GM18502 (cell line): ENCODE measurements around the gene RNPEPL1.
"Not testable (repeated sequence)": the region's sequence is repeated elsewhere in the genome, so short reads cannot be mapped to it uniquely, and the experiment has no call there.

Experiments used
- ATAC-seq: cut with Tn5 transposase; IDR thresholded peaks from one replicate; pipeline ENCODE4 v1.9.1; 2021; ENCODE audit warnings: mild to moderate bottlenecking; ENCODE audit not compliant: unreplicated experiment, poor library complexity

Gene RNPEPL1

DNA sequence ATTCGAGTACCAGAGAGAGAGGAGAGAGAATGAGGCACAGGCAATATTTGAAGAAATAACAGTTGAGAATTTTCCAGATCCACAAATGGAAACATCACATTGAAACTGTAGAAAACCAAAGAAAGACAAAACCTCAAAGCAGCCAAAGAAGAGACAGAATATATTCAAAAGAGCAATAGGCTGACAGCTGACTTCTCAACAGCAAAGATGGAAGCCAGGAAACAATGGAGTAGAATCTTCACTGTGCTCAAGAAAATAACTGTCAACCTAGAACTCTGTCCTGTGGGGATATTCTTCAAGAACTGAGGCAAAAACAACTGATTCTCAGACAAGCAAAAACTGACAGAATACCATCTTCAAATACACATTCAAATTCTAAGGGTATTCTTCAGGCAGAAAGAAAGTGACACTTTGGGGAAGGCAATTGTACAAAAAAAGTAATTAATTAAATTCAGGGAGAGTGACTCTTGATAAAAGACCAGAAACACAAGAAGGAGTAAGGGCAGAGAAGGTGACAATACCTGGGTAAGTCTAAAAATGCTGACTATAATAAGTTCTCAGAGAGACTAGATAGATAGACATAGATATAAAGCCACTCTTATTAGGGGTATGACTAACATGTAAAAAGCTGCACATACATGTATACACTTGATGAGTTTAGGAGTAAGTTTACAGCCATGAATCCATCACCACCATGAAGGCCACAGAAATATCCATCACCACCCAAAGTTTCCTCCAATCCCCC, 36.1 kb upstream of the RNPEPL1 start:
- no peak for ATAC-seq

DNA sequence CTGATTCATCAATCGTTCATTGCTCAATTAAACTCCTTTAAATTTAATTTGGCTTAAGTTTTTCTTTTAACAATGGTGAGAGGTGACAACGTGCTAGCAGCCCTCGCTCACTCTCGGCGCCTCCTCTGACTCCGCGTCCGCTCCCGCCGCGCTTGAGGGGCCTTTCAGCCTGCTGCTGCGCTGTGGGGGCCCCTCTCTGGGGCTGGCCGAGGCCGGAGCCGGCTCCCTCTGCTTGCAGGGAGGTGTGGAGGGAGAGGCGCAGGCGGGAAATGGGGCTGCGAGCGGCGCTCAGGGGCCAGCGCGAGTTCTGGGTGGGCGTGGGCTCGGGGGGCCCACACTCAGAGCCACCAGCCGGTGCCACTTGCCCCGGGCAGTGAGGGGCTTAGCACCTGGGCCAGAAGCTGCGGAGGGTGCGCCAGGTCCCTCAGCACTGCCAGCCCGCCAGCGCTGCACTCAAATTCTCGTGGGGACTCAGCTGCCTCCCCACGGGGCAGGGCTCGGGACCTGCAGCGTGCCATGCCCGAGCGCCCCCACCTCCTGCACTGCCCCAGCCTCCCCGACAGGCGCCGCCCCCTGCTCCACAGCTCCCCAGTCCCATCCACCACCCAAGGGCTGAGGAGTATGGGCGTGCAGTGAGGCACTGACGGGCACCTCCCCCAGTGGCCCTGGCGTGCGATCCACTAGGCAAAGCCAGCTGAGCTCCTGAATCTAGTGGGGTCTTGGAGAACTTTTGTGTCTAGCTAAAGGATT, 30.1 kb upstream of the RNPEPL1 start:
- ATAC-seq: no peak

DNA sequence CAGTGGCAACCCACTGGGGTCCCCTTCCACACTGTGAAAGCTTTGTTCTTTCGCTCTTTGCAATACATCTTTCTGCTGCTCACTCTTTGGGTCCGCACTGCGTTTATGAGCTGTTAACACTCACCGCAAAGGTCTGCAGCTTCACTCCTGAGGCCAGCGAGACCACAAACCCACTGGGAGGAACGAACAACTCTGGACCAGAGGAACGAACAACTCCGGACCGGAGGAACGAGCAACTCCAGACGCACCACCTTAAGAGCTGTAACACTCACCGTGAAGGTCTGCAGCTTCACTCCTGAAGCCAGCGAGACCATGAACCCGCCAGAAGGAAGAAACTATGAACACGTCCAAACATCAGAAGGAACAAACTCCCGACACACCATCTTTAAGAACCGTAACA, 29.2 kb upstream of the RNPEPL1 start:
- ATAC-seq: not testable (repeated sequence)

DNA sequence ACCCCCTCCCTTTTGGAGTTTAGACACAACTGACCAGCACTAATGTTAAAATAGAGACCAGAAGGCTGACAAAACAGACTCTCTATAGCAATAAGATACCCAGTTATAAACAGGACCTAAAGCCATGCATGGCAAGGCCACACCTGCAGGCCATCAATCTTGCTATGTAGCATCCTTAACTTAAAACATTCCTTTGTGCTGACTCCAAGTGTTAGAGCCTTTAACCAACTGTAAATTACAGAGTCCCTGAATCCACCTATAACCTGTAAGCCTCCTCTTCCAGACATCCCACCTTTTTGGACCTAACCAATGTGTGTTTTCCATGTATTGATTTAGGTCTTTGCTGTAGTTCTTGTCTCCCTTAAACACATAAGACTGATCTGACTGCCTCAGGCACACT, 28.4 kb upstream of the RNPEPL1 start:
- ATAC-seq: no peak

DNA sequence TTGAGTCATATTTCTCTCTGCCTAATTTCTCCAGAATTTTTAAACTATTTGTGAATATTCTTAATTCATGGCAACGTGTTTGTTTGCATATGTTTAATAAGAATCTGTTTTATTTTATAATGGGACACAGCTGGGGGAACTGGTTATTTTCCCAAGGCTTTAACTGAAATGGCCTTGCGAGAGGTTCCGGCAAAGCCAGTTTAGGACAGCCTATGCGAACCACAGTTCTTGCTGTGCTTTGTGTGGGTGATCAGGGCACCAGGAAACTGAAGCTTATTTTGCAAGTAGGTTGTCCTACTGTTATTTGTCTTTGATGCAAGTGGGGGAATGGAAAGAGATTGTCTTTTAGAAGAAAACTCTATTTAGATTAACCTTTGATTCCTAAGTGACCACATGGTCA, 17.0 kb upstream of the RNPEPL1 start:
- ATAC-seq: no peak

DNA sequence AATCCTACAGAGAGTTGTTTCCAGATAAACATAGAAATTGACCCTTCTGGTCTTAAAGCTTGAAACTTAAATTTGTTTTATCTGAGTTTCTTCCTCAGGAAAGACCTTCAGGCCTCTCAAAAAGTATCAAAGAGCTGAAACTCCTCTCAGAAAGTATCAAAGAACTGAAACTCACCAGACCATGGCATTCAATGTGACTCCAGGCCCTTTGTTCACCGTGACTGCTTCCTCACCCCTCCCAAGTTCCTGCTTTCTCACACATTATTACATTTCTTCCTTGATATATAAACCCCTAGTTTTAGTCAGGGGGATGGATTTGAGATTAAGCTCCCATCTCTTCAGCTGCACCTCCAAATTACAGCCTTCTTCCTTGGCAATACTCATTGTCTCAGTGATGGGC, 16.5 kb upstream of the RNPEPL1 start:
- no peak for ATAC-seq

DNA sequence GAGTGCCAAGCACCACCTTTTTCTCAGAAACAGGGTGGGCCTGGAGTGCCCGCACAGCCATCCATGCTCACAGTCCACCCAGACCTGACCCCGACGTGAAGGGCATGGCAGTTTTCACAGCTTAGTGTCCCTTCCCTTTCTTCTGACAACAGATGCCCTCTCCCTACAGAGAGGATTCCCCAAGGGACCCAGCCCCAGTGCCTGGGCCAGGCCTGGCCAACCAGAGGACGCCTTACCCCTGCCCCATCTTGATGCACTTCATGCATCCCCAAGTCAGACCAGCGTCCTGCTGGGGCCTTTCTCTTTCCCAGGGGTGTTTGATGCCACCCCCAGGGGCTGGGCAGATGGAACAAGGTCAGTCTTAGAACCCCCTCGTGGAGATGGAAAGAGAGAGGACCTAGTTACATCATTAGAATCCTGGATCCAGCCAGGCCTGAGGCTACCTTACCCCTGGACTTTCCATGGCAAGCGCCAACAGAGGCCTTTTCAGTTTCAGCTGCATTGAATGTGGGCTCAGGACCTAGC, 14.3 kb upstream of the RNPEPL1 start:
- ATAC-seq: no peak

DNA sequence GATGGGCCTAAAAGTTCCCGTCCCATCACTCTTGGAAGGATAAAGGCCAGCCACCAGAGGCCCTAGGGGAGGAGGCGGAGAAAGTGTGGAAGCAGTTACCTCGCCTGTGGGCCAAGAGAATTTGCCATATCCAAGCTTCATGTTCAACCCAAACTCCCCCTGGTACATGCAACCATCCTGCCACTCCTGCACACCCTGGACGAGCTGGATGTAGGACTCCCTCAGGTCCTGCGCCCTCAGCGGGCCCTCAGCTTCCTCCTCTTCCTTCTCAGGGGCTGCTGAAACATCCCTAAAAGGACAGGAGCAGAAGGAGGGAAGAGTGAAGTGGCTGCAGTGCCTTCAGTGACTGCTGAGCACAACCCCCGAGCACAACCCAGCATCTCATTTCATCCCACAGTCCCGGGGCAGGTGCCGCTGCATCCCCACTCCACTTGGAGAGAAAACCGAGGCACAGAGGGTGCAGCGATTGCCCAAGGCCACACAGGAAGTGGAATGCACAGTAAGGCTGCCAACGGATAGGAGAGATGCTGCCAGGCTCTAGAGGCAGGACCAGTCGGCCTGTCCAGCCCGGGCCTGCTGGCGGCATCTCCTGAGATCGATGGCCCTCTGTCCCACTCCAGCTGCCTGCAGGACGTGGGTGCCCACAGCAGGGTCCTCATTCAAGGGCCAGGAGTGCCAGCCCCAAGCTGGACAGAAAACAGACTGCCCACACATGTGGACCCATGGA, 13.4 kb upstream of the RNPEPL1 start:
- no peak for ATAC-seq

DNA sequence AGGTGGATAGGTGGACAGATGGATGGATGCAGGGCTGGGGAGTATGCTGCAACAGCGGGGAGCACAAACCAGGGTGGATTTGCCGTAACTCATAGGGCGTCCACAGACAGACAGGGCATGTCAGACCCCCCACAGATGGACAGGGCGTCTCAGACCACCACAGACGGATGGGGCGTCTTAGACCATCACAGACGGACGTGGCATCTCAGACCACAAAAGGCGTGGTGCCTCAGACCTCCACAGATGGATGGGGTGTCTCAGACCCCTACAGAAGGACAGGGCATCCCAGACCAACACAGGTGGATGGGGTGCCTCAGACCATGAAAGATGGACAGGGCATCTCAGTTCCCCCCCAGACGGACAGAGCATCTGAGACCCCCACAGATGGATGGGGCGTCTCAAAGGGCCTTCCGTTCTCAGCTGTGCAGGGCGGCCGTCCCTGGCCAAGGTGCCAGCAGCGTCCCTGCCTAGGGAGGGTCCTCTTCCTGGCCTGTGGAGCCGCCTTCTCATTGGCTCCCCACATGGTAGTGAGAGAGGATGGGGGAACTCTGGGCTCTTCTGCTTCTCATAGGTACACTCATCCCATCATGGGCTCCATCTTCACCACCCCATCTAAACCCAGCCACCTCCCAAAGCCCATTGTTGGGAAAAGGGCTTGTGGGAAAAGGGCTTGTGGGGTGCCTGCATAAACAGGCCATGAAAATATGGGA, 12.6 kb upstream of the RNPEPL1 start:
- ATAC-seq: no peak

DNA sequence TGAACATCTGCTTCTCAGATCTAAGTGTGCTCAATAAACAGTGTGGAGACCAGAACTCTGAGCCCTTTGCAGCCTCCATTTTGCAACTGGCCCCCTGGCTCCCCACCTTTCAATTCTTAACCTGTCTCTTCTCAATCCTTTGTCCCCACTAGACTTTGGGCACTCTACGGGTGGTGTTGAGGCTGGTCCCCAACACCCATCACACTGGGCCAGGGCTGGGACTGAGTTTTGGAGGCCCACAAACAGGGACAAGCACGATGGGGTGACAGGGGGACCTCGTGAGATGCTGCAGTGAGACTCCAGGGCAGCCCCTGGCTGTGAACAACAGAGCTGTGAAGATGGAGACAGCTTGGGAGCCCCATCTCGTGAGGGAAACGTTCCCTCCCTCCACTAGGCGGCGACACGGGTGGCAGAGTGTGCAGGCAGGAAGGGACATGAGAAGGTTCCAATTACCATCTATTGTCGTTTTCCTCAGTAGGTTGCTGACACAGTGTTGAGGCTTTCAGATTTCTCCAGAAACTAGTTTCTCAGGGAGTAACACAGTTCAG, 11.7 kb upstream of the RNPEPL1 start:
- no peak for ATAC-seq

DNA sequence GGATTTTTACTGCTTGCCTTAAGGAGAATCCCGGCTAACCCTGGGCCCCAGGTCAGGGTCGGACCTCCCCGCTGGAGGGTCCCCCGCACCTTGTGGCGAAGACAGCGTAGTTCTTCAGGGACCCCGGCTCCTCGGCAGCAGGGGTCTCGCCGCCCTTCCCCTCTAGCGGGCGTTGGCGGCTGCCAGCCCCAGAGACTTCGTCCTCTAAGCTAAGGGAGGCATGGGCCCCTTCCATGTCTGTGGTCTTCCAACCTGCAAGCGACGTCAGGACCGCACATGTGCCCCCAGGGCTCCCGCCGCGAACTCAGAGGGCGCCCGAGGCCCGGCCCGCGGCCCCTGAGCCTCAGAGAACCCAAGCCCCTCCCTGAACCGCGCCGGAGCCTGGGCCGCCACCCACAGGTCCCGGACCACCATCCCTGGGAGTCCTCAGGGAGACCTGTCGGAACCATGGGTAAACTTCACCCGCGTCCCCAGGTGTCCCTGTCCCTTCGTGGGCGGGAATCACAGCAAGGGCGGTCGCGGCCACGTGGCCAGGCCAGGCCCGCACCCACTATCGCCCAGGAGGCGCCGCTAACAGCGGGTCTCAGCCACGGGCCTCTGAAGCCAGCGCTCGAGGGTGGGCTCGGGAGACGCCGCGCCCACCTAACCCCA, 11.1 kb upstream of the RNPEPL1 start:
- no peak for ATAC-seq

DNA sequence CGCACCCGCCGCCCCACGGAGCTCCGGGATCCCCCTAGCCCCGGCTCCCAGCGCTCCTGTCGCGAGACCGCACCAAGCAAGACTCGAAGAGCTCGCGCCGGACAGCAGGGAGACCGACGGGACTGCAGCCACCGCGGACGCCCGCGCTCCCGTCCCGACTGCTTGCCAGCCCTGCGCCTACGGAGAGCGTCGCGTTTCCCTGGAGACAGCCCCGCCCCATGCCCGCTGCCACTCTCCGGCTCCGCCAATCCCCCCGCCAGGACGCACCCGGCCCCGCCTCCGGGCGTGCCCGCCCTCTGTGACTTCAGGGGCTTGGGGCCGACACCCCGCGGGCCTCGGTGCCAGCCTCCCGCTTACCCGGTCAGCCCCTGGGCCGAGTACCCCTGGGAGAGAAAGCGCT, 10.5 kb upstream of the RNPEPL1 start, which contains the start of gene ANKMY1:
Gene ANKMY1, minus strand, starts transcription at position 181 of the 400 bp plus-strand sequence. CDS start 653 bp downstream, outside the sequence.
- ATAC-seq: no peak

DNA sequence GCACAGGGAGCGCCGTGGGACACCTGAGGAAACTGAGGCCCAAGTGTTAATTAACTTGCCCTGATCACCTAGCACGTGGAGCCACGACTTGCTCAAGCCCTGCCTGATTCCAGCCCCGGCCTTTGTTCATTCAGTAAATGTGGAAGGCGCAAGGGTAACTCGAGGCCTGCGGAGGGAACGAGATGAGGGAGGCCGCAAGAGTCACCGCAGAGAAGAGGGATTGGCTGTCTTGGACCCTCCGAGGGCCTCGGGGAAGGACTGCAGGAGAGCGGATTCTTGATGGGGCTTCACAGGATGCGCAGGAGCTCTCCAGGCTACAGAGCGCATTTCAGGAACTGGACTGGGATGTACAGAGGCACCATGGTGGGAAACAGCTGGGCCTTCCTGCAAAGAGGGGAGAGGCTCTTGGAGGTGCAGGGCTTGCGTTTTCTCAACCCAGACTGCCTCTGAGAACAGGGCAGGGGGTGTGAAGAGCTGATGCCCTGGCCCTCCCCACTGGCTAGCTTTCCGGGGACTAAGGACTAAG, 10.0 kb upstream of the RNPEPL1 start:
- no peak for ATAC-seq

DNA sequence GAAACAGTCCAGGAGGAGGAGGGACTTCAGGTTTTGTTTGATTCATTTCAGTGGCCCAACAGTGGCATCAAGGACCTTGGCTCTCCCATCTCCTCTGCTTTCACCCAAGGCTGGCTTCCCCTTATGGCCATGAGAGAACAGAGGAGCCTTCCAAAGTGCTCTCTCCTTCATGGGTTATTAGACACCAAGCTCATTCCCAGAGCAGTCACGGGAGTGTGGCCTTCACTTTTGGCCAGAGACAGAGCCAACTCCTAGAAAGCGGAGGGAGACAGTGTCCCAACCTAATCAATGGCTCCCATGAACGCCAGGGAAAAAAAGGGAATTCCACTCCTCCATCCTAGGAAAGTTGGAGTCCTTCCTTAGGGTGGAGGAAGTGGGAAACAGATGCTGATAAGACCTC, 9.0 kb upstream of the RNPEPL1 start:
- no peak for ATAC-seq

DNA sequence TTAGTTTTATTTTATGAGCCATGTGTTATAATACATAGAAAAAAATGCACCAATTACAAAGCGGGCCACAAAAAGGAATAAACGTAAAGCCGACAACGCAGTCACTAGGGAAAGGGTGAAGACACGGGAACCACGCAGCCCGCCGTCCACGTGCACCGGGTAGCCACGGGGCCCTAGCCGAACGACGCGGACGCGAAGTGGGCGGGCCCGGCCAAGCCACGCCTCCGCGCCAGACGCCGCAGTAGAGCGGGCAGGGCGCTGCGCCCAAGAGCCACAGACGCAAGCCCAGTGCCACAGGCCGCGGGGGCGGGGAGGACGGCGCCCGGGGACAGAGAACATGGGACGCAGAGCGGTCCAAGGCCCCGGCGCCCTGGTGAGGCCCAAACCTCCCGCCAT, 8.2 kb upstream of the RNPEPL1 start, which contains the start of gene DUSP28:
Gene DUSP28, plus strand, starts transcription at position 274 of the 396 bp plus-strand sequence. CDS start 328 bp downstream, outside the sequence.
- ATAC-seq: peak; percentile 62

DNA sequence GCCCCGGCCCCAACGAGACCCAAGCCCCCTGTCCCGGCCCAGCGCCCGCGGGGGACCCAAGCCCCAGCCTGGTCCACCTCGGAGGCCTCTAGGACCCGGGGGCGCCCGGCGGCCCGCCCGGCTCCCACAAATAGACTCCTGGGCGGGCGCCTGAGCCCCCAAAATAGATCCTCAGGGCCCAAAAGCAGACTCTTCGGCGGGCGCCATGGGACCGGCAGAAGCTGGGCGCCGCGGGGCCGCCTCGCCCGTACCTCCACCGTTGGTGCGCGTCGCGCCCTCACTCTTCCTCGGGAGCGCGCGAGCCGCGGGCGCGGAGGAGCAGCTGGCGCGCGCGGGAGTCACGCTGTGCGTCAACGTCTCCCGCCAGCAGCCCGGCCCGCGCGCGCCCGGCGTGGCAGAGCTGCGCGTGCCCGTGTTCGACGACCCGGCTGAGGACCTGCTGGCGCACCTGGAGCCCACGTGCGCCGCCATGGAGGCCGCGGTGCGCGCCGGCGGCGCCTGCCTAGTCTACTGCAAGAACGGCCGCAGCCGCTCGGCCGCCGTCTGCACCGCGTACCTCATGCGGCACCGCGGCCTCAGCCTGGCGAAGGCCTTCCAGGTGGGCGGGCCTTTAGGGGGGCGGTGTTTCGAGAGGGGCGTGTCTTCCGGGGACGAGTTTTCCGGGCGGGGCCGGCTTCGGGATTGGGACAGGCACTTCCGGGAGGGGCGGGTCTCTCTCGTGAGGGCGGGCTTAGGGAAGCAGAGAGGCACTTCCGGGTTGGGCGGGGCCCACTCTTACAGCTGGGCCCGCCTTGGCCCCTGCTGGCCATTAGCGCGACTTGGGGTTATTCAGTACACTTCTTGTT, 7.6 kb upstream of the RNPEPL1 start:
- peak; percentile 61 for ATAC-seq

DNA sequence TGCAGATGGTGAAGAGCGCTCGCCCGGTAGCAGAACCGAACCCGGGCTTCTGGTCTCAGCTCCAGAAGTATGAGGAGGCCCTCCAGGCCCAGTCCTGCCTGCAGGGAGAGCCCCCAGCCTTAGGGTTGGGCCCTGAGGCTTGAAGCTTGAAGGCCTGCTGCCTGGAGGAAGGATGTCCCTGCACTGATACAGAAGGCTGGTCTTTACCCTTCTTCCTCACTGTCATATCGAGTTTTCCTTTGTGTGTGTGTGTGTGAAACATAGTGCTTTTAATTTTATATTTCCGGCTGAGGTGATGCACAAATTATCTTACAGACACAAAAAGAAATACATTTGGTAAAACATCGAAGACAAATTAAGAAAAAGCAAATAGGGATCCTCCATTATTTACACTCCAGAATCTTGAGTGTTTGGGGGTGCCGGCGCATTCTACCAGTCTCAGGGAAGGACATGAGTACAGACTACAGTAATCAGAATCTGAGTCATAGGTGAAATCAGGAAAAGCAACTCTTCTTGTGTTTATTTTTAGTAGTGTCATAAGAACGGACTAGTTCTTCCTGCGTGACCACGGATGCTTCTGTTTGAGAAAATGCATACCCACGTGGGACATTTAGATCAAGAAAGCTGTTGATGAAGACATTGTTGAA, 6.8 kb upstream of the RNPEPL1 start:
- ATAC-seq: peak; percentile 12

DNA sequence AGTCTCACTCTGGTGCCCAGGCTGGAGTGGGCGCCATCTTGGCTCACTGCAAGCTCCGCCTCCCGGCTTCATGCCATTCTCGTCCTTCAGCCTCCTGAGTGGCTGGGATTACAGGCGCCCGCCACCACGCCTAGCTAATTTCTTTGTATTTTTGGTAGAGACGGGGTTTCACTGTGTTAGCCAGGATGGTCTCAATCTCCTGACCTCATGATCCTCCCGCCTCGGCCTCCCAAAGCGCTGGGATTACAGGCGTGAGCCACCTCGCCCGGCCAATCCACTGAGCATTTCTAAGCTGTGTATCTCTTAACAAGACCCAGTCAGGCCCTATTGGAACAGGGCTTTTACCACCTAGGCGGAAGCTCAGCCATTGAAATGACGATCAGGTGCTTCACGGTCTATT, 5.1 kb upstream of the RNPEPL1 start:
- ATAC-seq: not testable (repeated sequence)
